Measurements from ENCODE around the gene ELMO1.
"Not testable (repeated sequence)": the region's sequence is repeated elsewhere in the genome, so short reads cannot be mapped to it uniquely, and the experiment has no call there.

ELMO1 gene

DNA sequence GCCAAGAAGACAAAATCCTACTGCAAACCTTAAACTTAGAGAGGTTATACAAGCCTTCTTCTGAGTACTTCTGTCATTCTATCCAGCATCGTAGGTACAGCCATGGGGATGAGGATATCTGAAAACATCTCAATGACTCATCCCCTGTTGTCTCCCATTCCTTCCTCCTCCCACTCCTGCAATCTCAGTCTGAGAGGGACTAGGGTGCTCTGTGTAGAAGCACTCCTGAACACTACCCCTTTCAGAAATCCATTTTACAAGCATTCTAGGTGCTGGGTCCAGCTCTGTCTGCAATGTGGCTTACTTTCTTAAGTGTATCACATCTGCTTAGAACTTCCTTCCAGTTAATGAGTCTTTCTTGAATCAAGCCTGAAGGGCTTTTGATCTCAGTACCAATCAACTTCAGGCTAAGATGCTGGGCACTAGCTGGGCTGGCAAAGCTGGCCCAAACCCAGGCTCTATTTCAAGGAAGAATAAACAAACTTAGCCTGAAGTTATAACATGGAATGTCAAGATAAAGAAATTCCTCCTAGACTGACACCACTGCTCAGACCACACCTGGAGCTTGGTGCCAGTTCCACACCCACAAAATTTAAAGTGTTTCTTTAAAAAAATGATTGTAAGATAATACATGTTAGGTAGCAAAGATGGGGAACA is 454.1 kb downstream of the ELMO1 start:
- no peak for DNase-seq

DNA sequence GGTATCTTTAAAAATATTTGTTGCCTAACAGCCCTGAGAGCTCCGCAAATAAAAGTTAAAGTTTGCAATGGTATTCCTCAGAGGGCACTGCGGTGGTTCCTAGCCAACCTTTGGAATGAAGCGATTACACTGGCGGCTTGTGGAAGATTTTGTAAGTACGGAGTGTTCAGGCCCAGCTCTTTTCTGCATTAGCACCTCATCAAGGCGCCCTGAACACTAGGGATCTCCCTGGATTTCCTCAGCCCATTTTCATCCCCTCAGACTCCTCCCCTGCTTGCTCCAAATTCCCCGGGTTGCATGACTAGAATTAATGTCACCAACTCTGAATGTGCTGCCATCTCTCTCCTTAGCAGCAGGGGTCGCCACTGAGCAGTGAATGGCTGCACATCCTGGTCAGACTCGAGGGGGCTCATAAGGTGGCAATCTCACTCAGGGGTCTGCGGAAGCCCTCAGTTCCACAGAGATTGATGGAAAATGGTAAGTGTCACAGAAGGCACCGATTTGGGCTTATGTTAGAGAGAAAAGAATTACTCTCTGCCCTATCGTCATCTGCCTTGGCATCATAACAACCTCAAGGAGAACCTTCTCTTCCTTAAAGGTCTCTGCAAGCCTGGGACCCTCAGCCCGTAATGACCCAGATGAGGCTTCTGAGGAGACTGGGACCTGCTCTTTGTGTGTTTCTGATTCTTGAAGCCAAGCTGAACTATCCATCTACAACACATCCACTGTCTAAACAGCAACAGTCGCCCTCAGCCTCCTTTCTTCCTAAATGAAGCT is 461.5 kb downstream of the ELMO1 start:
- DNase-seq = peak; percentile 41

DNA sequence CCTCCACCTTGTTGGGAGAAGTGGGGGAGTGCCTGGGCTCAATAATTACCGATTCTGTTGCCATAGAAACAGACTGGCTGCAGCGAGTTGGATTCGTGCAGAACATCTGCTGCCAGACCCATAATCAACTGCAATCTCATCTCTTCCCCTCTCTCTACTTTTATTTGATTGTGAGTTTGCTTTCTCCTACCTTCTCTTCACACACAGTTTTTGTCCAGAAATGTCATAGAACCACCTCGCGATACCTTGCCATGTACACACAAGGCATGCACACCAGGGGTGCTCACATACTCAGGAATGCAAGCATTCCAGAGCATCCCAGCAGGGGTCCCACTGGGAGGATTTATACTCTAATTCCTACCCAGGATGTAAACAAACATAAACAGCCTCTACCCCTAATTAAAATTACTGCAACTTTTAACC is 462.1 kb downstream of the ELMO1 start:
- peak; percentile 42 for DNase-seq

GRCh38 chr7:36985866-36986400 is 462.7 kb downstream of the ELMO1 start:
- DNase-seq = peak; percentile 79

- DNase-seq = no peak
These were observed 463.3 kb downstream of the ELMO1 start for GRCh38 chr7:36985316-36985715.

DNA sequence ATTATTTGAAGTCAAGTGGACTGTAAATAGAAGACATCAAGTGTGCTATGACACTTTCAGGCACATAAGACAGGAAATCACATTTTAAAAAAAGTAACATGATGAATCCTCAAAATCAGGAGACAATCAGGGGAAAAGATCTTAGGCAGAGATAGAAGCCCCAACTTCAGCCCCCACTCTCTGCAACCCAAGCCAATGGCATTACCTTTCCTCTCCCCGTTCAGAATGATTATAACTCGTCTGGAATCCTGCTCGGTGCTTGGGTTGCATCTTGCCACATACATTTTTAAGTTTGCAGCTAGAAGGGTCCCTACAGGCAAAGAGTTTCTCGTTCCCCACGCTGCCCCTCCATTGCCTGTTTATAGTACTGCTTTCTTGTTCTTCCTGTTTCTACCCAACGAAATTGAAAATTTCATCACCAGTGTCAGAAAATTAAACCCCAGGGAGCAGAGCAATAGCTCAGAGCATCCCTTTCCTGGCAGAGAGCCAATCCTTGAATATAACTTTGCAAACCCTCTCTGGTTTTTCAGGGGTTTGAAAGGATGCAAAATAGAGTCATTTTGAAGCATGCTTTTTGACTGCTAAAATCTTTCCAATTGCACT is 463.9 kb downstream of the ELMO1 start:
- no peak for DNase-seq

GRCh38 chr7:36984041-36984521 is 464.6 kb downstream of the ELMO1 start:
- DNase-seq = no peak

DNA sequence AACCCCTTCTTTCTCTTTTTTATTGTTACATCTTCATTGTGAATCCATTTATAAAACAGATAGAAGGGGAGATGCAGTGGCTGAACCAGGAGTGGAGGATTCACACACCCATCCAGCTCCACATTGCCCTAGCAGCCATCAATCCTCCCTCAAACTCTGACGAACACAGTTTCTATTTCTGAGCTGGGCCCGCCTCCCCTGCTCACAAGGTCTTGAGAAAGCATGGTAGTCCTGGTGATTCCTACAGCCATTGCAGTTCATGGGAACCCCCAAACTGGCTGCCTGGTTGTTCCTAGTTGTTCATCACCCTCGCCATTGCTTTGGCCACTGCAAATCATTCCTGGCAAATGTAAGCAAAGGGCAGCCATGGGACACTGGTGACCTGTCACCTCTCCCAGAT is 465.9 kb downstream of the ELMO1 start:
- no peak for DNase-seq

GRCh38 chr7:36979810-36980248 is 468.8 kb downstream of the ELMO1 start:
- no peak for DNase-seq

DNA sequence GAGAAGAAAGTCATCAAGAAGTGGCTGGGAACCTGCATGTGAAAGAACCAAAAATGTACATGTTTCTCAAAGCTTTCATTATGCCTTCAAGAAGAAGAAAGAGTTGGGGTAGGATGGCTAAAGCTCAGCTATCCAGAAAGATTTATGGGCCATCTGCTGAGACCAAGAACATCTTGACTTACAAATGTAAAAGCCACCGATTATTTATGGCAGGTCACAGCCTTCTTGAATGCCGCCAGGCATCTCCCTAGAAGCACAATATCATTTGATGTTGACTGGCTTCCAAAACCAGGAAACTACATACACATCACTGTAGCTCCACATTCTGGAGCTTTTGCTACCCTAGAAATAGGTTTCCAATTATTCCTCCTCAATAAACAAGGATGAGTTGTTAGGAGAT is 470.2 kb downstream of the ELMO1 start:
- no peak for DNase-seq

DNA sequence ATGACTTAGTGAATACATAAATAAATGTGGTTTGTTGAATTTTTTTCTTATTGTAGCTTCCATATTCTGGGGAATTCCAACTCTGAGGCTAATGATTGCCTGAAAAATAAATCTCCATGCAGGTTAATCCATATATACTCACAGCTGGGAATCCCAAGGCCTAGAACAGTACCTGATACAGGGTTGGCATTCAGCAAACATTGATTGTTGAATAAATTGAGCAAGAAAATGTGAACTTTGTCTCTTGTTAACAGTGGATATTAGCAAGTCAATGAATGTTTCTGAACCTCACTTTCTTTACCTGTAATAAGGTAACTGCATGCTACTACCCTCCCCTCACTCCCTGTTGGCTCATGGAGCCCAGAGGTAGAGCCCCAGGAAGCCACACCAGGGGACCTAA is 470.8 kb downstream of the ELMO1 start:
- no peak for DNase-seq

DNA sequence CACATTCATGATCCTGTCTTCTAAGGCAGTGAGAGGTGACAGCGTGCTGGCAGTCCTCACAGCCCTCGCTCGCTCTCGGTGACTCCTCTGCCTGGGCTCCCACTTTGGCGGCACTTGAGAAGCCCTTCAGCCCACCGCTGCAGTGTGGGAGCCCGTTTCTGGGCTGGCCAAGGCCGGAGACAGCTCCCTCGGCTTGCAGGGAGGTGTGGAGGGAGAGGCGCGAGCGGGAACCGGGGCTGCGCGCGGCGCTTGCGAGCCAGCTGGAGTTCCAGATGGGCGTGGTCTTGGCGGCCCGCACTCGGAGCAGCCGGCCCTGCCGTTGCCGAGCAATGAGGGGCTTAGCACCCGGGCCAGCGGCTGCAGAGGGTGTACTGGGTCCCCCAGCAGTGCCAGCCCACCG is 475.1 kb downstream of the ELMO1 start:
- not testable (repeated sequence) for DNase-seq

- DNase-seq = no peak
These were observed 476.5 kb downstream of the ELMO1 start for GRCh38 chr7:36972140-36972518.

GRCh38 chr7:36971515-36972139 is 477.0 kb downstream of the ELMO1 start:
- peak; percentile 94 for DNase-seq

DNA sequence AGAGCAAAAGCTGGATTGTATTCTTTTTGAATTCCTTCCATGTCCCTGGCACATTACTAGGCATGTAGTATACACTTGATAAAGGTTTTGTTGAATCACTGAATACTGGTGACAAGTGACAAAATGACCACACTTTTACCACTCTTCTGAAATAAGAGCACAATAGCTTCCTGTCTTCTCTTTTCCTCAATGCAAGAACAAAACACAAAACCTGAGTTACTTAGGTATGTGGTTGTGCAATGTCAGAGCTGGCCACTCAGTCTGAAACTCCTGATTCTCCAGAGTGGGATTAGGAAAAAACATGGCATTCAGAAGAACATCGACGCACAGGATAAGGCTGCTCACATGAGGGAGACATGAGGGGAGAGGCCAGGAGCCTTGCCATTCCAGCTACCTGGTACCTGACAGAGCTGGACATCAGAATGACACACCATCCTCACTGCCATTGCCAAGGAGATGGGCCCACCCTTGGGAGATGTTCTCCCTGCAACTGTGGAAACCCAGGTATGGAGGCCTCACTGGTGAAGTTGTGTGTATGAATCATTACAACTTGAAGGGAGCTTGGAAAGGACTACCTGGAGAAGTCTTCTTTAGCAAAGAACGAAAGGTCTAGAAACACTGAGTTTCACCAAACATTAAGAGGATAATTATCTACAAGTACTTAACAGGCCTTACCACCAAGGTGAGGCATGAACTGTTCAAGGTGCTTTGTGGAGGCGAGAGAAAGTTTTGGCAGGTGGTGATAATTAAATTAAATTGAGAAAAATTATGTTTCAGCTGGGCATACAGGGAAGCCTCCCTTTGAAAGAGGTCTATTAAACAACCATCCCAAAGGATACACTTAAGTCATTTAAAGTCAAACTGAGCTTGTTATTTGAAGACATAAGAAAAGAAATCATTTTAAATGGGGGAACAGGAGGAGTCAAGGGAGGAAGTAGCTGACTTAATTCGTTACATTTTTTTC is 477.8 kb downstream of the ELMO1 start:
- no peak for DNase-seq

GRCh38 chr7:36969376-36969775 is 479.3 kb downstream of the ELMO1 start:
- no peak for DNase-seq

- DNase-seq = peak; percentile 78
These were observed 481.3 kb downstream of the ELMO1 start for GRCh38 chr7:36967387-36967786.

- no peak for DNase-seq
These were observed 482.0 kb downstream of the ELMO1 start for GRCh38 chr7:36966636-36967035.

GRCh38 chr7:36966039-36966438 is 482.6 kb downstream of the ELMO1 start:
- peak; percentile 47 for DNase-seq

- no peak for DNase-seq
These were observed 483.0 kb downstream of the ELMO1 start for GRCh38 chr7:36965625-36966024.

DNA sequence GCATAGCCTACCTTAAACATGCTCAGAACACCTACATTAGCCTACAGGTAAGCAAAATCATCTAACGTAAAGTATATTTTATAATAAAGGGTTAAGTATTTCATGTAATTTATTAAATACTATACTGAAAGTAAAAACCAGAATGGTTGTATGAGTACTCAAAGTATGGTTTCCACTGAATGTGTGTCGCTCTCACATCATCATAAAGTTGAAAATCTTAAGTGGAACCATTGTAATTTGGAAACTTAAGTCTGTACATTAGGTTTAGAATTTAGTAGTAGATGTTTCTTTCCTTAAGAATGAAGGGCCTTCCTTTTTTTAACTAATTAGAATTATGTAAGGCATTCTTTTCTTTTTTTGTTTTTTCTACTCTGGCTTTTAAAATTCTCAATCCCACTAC is 484.4 kb downstream of the ELMO1 start:
- no peak for DNase-seq

DNA sequence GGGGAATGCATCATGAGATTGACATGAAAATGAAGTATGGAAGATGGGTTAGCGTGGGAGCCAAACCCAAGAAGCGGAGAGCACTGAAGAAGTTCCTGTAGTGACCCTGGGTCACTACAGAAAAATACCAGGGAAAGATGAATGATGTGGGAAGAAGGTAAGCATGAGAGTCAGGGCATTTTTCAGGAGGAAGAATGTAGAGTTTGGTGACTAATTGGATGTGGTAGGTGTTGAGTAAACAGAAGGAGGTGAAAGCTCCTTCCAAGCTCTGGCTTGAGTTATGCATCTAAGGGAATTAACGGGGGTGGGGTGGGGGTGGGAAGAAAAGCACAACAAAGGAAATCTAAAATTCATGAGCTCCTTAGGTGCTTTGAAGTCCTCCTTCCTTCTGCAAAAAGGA is 486.3 kb downstream of the ELMO1 start:
- no peak for DNase-seq
